ENCODE results near the gene KMO.
A peak's percentile ranks its signal among the peaks of the same experiment; 100 is the strongest.

KMO gene

GRCh38 chr1:241536304-241536703, 4.1 kb downstream of the KMO start:
- DNase-seq, result no peak

DNA sequence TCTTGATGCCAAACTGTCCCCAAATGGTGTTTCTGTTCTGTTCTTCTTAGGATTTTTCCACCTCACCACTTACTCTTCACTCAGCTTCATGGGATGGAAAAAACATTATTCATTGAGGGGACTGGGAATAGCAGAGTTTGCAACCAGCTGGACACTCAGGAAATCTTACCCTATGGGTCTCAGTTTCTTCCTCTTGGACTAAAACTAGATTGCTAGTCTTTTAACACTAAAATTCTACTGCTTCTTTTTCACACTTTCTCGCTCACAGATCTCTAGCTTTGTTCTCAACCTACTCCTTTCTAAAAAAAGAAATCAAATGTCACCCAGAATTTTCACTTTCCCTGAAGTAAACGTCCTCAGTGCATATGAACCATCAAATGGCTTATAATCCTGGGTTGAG, 4.8 kb downstream of the KMO start:
- DNase-seq, result no peak

DNA sequence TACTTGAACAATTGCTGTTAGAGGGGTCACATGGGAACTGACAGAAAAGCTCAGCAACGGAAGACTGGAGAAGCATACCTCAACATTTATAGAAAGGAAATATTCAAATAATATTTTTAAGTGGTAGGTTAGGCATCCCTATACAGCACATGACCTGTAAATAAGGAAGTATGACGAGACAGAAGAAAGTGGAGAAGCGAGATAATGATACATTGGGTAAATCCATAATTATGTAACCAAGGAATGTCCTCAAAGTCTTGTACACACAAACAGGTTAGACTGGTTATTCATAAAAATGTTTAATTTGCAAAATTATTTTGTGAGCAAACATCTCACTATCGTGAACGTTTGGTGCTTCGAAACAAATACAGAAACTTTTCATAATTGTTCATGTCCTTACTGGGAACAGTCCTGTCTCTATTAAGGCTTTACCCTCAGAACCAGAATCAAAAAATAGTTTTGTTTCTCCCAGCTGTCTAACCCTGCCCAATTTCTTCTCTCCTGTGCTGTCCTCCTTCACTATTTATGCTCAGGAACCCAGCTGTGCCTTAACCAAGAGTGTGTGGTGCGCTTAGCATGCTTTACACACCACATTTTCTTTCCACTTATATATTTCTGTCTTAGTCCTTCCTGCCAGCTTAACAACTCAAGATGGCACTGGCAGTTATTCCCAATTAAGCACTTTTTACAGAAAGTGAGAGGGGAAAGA, 10.2 kb downstream of the KMO start:
- no peak for DNase-seq

DNA sequence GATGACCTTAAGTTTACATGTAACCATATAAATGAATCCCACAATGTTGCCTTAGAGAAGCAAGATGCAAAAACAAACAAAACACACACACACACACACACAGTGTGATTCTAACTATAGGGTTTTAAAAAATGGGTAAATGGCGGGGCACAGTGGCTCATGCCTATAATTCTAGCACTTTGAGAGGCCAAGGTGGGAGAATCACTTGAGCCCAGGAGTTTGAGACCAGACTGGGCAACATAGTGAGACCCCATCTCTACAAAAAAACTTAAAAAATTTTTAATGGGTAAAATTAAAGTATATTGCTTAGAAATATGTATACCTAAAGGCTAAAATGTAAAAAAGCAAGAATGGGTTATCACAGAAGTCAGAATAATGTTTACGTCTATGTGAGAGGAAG, 15.8 kb downstream of the KMO start:
- no peak for DNase-seq

GRCh38 chr1:241550318-241550717, 18.1 kb downstream of the KMO start:
- no peak for DNase-seq

DNA sequence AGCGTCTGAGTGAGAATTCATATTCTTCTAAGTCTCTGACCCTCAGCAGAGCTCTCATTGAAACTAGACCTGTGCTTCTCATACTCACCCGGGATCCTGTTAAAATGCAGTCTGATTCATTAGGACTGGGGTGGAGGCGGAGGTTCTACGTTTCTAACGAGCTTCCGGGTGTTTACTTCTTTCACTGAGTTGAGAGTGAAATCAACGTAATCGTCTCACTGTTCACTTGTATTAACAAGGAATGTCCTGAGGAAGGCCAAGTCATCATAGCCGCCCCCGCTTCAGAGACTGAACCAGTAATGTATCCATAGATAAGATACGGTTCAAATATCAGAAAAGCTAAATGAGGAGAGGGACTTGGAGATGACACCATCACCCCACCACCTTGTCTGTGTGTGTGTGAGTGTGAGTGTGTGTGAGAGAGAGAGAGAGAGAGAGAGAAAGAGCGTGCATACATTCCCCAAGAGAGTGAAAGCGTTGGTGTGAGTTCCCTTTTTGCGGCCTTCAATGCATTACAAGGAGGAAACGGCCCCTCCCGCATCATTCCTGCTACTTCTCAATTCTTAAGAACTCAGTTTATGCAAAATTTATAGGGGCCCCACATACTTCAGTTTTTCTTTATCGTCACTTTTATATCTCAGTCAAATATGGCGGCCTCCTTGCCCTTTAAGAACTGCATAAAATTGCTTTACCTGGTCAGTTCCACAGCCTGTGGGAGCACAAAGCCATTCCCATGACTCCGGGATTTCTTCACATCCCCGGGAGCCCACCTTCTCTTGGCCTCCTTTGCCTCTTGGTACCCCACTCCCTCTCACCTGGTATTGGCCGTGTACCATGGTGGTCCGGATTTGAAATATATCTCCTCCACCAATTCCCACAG, 19.8 kb downstream of the KMO start:
- no peak for DNase-seq

DNA sequence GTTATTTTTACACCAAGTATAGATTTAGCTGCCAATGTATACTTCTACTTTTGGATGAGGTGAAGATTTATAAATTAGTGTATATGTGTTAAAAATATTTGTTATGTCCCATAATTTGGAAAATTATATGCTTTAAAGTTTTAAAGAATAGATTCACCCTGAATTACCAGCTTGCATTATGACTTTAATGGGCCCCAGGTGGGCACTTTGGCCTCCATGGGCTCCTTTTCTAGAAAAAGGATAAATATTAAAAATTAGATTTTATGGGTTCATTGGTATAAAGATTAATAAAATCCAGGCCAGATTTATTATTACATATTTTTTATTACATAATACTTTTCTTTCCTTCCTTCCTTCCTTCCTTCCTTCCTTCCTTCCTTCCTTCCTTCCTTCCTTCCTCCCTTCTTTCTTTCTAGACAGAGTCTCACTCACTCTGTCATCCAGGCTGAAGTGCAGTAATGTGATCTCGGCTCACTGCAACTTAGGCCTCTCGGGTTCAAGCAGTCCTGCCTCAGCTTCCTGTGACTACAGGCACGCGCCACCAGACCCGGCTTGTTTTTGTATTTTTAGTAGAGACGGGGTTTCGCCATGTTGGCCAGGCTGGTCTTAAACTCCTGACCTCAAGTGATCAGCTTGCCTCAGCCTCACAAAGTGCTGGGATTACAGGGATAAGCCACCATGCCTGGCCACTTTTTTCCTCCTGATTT, 21.9 kb downstream of the KMO start:
- no peak for DNase-seq

DNA sequence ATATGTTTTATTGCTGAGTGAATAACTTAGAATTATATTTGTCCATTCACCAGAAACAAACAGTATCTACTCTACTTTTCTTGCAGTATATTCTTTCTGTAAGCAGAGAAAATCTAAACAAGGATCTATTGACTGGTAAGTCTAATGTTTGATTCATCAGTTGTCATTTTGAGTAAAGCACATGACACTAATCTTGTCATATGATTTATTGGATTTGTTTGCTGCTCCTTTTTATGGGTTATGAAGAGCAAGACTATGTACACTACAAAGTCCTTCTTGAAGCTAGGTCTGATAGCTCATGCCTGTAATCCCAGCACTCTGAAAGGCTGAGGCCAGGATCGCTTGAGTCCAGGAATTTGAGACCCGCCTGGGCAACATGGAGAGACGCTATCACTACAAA, 23.3 kb downstream of the KMO start:
- no peak for DNase-seq

GRCh38 chr1:241557031-241557430, 24.9 kb downstream of the KMO start:
- DNase-seq, result no peak

- peak; percentile 15 for DNase-seq
Measured at GRCh38 chr1:241557551-241558193, 25.5 kb downstream of the KMO start.

DNA sequence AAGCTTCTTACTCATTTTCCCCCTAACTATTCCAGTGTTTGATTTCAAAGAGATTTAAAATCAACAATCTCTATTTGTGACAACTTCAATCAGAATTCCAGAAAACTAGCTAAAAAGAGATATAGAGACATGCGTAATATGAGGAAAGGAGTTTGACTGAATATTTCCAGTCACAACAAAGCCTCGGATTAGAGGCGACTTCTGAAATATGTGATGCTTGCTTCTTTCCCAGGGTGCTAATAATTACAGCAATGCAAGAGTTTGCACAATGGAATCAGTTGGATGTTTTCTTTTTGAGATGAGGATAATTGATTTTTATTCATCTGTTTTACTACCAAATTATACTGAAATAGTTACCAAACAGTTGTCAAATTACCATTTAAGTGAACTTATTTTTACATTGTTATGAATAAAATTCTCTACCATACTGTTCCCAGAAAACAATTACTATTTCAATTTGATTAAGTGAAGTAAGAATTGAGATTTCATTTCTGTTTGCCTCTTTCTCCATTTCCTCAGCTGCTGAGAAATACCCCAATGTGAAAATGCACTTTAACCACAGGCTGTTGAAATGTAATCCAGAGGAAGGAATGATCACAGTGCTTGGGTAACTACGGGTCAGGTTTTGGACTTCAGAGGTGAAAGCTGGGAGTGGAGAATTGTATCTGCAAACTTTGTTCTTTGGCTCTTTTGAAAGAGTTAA, 28.1 kb downstream of the KMO start:
- DNase-seq, result no peak

DNA sequence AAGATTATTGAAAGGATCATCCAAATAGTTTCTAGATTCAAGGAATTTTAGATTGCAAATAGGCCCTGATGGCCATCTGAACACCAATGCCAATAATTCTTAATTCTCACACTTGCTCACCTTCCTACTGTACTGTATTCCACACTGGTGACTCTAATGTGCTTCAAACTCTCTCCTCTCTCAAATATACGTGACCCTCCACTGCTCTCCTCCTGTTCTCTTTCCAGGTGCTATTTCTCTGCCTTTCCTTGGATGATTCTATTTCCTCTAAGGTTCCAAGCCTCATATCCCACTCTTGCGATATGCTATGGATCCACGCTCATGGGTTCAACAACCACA, 28.6 kb downstream of the KMO start:
- DNase-seq, result no peak

GRCh38 chr1:241569848-241570247, 37.7 kb downstream of the KMO start:
- DNase-seq, result no peak

DNA sequence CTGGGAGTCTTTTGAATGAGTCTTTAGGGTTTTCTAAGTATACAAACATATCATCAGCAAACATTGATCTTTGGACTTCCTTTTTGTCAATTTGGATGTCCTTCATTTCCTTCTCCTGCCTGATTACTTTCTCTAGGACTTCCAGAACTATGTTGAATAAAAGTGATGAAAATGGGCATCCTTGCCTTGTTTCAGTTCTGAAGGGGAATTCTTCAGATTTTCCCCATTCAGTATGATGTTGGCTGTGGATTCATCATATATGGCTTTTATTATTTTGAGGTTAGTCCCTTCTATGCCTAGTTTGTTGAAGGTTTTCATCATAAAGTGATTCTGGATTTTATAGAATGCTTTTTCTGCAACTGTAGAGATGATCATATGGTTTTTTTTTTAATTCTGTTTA, 42.0 kb downstream of the KMO start:
- no peak for DNase-seq

DNA sequence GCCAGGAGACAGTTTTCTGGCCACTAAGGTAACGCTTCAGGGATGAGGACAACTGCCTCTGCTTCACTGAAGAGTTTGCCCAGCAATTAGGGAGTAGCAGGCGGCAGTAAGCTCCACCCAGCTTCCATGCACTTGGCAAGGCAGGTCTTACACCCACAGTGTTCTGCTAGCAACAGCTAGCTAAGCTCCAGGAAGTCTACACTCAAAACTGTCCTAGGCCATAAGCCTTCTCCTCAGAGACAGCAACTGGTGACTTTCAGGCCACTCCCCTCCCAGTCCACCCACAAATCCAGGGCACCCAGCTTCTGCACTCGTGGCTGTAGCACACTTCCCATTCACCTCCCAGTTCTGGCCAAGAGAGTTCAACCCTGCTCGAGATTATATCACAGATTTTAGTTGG, 47.3 kb downstream of the KMO start:
- no peak for DNase-seq

DNA sequence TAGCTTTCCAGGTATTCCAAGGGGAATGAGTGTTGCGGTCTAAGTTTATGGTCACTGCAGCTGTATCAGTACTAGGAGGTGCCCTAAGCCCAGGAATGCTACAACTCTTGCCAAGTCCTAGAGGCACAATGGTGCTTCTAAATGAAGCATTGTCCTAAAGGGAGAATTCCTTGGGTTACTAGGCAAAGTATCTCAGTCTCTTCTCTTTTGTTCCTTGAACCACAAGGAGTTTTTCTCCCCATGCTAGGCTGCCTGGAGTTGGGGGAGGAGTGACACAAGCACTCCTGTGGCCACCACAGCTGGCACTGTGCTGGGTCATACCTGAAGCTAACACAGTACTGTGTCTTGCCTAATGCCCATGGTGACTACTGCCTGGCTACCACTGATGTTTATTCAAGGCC, 50.7 kb downstream of the KMO start:
- no peak for DNase-seq

DNA sequence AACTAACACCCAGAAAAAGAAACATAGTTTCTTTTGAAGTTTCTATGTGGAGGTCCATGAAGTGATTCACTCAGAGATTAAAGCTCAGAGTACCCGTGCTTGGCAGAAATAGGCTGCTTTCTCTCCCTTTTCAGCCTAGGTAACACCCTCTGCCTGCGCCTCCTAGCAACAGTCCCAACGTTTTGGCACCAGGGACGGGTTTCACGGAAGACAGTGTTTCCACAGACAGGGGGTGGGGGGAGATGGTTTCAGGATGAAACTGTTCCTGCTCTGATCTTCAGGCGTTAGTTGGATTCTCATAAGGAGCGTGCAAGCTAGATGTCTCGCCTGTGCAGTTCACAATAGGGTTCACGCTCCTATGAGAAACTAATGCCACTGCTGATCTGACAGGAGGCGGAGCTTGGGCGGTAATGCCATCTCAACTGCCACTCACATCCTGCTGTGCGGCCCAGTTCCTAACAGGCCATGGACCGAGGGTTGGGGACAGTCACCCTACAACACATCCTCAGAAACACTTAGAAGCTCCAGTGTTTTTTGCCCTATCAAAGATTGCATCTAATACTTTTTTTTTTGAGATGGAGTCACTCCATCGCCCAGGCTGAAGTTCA, 54.8 kb downstream of the KMO start:
- no peak for DNase-seq

GRCh38 chr1:241589521-241589920, 57.3 kb downstream of the KMO start:
- no peak for DNase-seq

GRCh38 chr1:241590719-241591118, 58.5 kb downstream of the KMO start:
- DNase-seq, result no peak

GRCh38 chr1:241591317-241591716, 59.1 kb downstream of the KMO start:
- no peak for DNase-seq

DNA sequence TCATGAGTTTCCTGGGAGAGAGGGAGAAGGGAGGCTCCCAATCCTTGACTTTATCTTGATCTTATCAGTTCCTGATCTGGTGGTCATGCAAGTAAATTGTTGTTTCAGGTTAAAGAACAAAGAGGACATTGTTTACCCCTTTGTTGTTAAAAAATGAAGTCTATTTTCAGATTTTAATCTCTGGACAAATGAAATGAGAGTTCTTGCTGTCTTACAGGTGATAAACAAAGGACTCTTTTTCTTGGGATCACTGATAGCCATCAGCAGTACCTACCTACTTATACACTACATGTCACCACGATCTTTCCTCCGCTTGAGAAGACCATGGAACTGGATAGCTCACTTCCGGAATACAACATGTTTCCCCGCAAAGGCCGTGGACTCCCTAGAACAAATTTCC, 59.6 kb downstream of the KMO start:
- DNase-seq, result no peak

Measured in right kidney (tissue), 1 donor.